ENCODE data around the gene MORN1. TPM values are rescaled to one million over a fixed set of nuclear protein-coding genes. Genes with fewer than 3 reads are reported as not detected.

MORN1 gene
- total and polyA plus RNA-seq, 2 experiments from 2014 or later = 4.8 to 11.1 TPM

GRCh38 chr1:2352341-2352896 is 38.9 kb downstream of the MORN1 start (continued):
- TF ChIP-seq ZNF462 (CRISPR knock-in tag; IDR thresholded peaks at IDR 0.05) (no peak), CTCF (conservative IDR thresholded peaks at IDR 0.05; ENCODE audit: low read depth in 2 of 2) (no peak), POLR2AphosphoS5 (IDR thresholded peaks at IDR 0.05; ENCODE audit: low read depth) (no peak), NANOG (IDR thresholded peaks at IDR 0.05; ENCODE audit: borderline replicate concordance) (no peak)

DNA sequence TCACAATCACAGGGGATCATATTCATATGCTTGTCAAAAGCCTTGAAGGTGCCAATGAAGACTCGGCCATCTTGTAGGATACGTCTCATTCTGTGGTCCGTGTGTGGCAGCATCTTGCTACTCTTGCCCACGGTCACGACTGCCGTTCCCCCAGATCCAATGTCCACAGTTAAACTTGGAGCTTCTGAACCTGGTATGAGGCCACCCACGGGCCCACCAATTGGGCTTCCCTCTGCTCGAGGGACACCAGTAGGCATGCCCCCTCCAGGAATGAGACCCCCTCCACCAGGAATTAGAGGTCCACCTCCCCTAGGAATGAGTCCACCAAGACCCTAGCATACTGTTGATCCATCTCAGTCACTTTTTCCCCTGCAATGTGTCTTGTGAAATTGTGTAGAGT is 39.6 kb downstream of the MORN1 start:
- H3K4me1 Mint-ChIP-seq = peaks cover 5% of the 10 kb centered on the region; the same call in 2 of the 3 replicates
- no peaks in the 10 kb centered on the region for H3K4me1 ChIP-seq (ENCODE audit: insufficient read depth)
- H3K4me2 ChIP-seq = no peak overlapping the region
- ATAC-seq (no peak), DNase-seq (ENCODE audit: low spot score) (no peak)
- no peaks in the 10 kb centered on the region; the same call in 2 of the 3 replicates for H3K36me3 Mint-ChIP-seq (ENCODE audit: low read depth)
- no peaks in the 10 kb centered on the region for H3K79me2 ChIP-seq (replicated peaks; ENCODE audit: insufficient read depth)
- no peaks in the 10 kb centered on the region for H3K27me3 ChIP-seq (ENCODE audit: insufficient read depth)
- no peaks in the 10 kb centered on the region for H3K9me2 ChIP-seq (ENCODE audit: insufficient read depth)
- H3K4me3 ChIP-seq = no peak overlapping the region
- no peaks in the 10 kb centered on the region for H3K36me3 ChIP-seq (ENCODE audit: insufficient read depth)
- H4K20me1 ChIP-seq (replicated peaks; ENCODE audit: insufficient read depth) = no peaks in the 10 kb centered on the region
- no peak overlapping the region for H3K4me3 Mint-ChIP-seq
- peak overlapping the region; percentile 69; the same call in 1 of the 2 replicates for H3K27ac ChIP-seq (ENCODE audit: low read depth)
- peaks cover 10% of the 10 kb centered on the region for H3K27me3 Mint-ChIP-seq (ENCODE audit: insufficient read depth, low read depth, poor library complexity)
- H3F3A ChIP-seq (replicated peaks; ENCODE audit: low read depth) = 0 out of 2 replicates have a peak, but pooled peaks cover 3% of the 10 kb centered on the region
- no peak overlapping the region for H2AFZ ChIP-seq
- peaks cover 3% of the 10 kb centered on the region; the same call in 1 of the 3 replicates for H3K9me3 Mint-ChIP-seq
- no peak overlapping the region for H3K27ac Mint-ChIP-seq
- TF ChIP-seq ZNF462 (CRISPR knock-in tag; IDR thresholded peaks at IDR 0.05) (no peak), ETS1 (IDR thresholded peaks at IDR 0.05) (no peak), NANOG (IDR thresholded peaks at IDR 0.05; ENCODE audit: borderline replicate concordance) (no peak)

All from GM23338 (cell line).